GM21825 (cell line): ENCODE data around the gene C1orf94.
"Not testable (repeated sequence)": the region's sequence is repeated elsewhere in the genome, so short reads cannot be mapped to it uniquely, and the experiment has no call there.

ENCODE experiments used
- ATAC-seq: cut with Tn5 transposase; IDR thresholded peaks from one replicate; pipeline ENCODE4 v1.9.1; 2021; ENCODE audit warnings: mild to moderate bottlenecking, moderate library complexity; ENCODE audit not compliant: unreplicated experiment

C1orf94 gene

GRCh38 chr1:34164771-34165391 lies 11.8 kb upstream of the C1orf94 start, which contains the start of gene CSMD2:
Gene CSMD2 (minus strand): TSS chr1:34165230. CDS start chr1:34165097, 133 bp downstream.
- no peak for ATAC-seq

GRCh38 chr1:34165422-34165921 lies 11.2 kb upstream of the C1orf94 start:
- no peak for ATAC-seq

DNA sequence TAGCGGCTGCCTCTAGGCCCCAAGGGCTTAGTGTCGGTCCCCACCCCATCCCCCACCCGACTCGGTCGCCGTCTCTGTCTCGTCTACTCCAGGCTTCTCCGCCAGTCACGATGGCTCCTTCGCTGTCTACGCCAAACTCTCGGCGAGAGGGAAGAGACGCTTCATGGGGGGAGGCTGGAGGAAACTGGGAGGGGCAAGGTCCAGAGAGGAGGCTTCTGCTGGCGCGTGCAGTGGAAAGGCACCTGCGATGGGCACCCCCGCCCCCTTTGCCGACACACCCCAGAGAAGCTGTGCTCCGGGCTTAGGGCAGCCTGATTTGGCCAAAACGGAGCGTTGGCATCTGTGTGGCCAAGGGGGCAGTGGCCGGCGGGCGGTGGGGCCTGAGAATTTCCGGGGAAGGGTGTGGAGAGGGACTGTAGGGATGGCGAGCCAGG lies 10.5 kb upstream of the C1orf94 start:
- no peak for ATAC-seq

GRCh38 chr1:34166625-34167361 lies 9.9 kb upstream of the C1orf94 start:
- ATAC-seq, result no peak

- ATAC-seq, result no peak
Measured at GRCh38 chr1:34167389-34167788, 9.3 kb upstream of the C1orf94 start.

DNA sequence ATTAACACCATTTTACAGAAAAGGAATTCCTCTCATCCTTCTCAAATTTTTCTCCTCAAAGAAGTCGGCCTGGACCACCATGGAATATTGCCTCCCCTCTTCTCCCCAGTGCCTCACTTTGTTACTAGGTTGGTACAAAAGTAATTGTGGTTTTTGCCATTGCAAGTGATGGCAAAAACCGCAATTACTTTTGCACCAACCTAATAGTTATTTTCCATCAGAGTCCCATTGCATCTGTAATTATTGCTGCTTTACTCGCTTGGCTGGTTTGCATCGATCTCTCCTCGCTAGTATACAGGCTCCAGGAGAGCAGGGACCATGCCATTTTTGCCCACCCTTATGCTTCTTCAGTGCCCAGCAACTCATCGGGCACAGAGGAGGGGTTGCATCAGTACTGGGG lies 963 bp upstream of the C1orf94 start:
- ATAC-seq, result no peak

GRCh38 chr1:34178072-34178471 lies 1.4 kb downstream of the C1orf94 start:
- ATAC-seq, result no peak

- ATAC-seq, result not testable (repeated sequence)
Measured at GRCh38 chr1:34183381-34183780, 6.7 kb downstream of the C1orf94 start.

DNA sequence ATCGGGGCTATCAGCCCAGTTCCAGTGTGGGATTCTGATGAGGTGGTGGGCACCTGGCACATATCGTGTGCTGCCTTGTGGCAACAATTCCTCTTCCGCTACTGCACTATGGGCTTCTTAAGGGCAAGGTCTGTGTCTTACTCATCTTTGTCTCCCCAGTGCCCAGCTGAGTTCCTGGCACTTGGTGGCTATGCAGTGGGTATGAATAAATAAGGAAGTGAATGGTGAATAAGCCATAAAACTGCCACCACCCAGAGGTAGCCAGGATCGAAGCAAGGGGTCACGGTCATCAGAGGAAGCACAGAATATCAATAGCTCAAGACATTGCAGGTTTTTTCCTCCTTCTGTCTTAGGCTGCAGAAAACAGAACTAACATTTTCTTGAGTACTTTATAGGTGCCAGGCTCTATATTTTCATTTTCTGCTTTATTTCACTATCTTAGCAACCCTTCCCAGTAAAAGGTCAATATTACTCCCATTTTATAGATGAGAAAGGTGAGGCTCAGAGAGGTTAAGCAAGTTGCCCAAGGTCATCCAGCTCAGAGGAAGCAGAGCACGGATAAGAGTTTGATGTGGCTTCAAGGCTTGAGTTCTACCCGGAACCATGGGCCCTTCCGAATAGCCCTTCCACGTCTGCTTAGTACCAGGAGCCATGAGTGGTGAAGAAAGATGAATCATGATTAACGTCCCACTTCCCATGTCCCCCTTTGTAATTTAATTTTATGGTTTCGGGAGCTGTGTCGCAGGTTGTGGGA lies 10.2 kb downstream of the C1orf94 start:
- no peak for ATAC-seq

DNA sequence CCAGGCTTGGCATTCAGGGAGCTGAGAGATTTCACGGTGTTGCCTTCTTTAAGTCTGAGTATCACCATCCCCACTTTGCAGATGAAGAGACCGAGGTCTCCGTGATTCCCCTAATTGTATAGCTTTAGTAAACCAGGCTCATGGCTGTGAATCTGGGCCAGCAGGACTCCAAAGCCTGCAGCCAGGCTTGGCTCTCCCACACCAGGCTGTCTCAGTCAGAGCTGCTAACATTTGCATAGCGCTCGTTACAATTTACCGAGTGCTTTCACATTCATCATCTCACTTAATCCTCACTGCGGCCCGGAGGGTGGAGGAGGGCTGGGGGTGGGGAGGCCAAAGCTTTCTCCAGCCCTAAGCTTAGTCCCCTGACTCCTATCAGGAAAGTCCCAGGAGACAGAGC lies 11.7 kb downstream of the C1orf94 start:
- ATAC-seq, result no peak

GRCh38 chr1:34188985-34189384 lies 12.3 kb downstream of the C1orf94 start:
- no peak for ATAC-seq

- ATAC-seq, result no peak
Measured at GRCh38 chr1:34190692-34191091, 14.0 kb downstream of the C1orf94 start.

- no peak for ATAC-seq
Measured at GRCh38 chr1:34192621-34193020, 15.9 kb downstream of the C1orf94 start.

DNA sequence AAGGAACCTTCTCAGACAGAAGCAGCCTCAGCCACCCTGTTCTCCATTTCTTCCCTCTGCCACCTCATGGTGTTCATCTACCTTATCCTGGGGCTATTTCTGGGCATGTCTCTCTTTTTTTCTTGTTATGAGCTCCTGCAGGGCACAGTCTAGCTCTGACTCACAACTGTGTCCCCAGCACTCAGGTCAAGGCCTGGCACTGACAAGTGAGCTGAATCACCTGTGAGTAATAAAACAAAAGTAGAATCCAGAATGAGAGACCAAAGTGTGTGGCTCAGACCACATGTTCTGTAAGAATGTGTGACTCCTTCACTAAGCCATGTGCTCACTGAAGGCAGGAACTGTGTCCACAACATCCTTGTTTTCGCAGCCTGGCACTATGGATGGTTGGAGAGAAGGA lies 23.2 kb downstream of the C1orf94 start:
- no peak for ATAC-seq

- ATAC-seq, result no peak
Measured at GRCh38 chr1:34212673-34213072, 36.0 kb downstream of the C1orf94 start.

DNA sequence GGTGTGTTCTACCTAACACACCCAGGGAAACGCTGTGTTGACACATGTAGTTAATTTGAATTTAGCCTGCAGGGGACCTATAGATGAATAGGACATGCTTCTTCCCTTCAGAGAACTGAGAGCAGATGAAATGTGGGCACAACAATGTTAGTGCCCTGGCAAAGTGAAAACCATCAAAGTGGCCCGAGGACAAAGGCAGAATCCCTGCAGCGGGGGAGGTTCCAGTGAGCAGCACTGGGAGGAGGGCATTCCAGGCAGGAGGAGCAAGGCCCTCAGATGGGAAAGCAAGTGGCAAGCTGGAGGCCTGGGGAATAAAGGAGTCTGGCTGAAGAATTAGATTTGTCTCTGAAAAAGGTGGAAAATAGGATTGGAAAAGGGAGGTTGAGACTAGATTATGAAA lies 37.2 kb downstream of the C1orf94 start:
- no peak for ATAC-seq

- no peak for ATAC-seq
Measured at GRCh38 chr1:34231441-34231840, 54.7 kb downstream of the C1orf94 start.

DNA sequence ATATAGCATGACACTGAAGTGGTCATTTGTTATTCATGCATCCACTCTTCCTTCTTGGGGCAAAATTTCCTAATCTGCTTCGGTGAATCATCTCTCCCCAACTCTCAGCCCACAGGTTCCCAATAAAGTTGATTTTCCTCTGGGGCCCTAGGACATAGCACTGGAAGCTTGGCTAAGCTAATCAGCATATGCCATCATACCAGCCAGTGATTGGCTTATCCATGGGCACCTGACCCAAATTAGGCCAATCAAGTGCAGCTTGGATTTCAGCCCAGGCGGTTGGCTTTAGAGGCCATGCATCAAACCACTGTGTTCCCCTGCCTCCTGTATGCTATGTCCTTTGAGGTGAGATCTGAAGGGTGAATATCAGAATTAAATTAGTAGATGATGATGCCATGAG lies 58.9 kb downstream of the C1orf94 start:
- no peak for ATAC-seq

GRCh38 chr1:34236089-34236488 lies 59.4 kb downstream of the C1orf94 start:
- no peak for ATAC-seq

DNA sequence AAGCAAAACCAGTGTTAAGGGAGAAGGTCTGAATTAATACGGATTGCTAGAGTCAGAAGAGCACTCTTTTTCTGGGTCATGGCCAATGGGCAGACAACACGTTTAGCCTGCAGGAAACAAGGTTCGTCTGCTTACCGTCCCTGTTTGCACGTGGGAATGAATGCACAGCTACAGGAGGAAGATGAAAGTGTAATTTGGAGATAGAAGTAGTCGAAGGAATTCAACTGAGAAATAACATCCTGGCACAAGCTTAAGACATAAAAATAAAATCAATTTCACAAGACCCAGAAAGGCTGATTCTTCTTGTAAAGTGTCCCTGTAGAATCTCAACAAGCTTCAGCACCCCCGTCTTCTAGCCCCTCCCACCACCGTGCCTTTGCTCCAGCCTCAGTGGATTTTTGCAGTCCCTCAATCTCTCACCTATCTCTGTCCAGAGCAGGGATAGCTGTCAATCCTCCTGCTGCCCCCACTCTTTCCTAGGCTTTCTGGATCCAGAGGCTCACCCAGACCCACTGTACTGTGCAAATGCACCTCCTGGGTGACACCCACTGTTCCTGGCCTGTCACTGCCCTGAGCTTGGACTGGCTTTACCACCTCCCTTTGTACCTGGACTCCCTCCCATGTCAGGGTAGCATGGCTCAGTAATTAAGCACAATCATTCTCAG lies 60.6 kb downstream of the C1orf94 start:
- no peak for ATAC-seq

DNA sequence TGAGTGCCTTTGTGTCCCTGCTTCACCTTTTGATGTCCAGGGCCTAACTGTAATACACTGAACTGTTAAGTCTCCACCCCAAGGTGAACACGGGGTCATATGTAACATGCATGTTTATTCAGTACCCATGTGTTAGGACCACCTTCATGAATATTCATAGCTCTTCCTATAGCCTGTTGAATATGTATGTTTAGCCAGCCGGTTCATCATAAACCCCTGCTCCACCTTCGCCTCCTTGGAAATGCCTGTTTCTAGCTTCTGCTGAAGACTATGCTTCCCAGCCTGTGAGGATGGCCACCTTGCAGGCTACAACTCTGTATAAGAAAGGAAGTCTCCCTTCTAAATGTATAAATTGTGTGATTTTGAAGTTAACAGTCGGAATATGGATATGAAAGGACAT lies 69.3 kb downstream of the C1orf94 start:
- no peak for ATAC-seq
